ENCODE results near the gene TMC2. TPM values are rescaled to one million over a fixed set of nuclear protein-coding genes. Genes with fewer than 3 reads are reported as not detected.

The TMC2 gene
- total and polyA plus RNA-seq, 2 of the 8 experiments (the other 6 are each of a cell fraction or from before 2014, with no cell fraction given), result not detected

- Histone ChIP-seq H3K23ac (ENCODE audit: insufficient read length) (no peak within 1 kb of the TSS), H3K79me2 (ENCODE audit: control insufficient read depth in 1 of 2, insufficient read depth in 2 of 2, low read length in 2 of 2) (peaks cover 21 to 41% of the 10 kb centered on the region in 2 experiments), H3K4me2 (ENCODE audit: insufficient read depth in 1 of 2, low read depth in 2 of 2, low read length in 2 of 2) (peak within 1 kb of the TSS; percentile 84 to 91), H2BK5ac (ENCODE audit: low read depth, low read length) (peak within 1 kb of the TSS; percentile 98), H3K4me1 (replicated peaks in 1 of 4; ENCODE audit: control insufficient read depth in 3 of 4, insufficient read depth in 4 of 4, low read length in 3 of 4) (peaks cover 0 to 5% (median 3%) of the 10 kb centered on the region in 4 experiments; a peak in 5 of 7 replicates), H2BK12ac (ENCODE audit: low read depth, low read length) (no peak within 1 kb of the TSS; the same call in 1 of the 2 replicates), H3K27ac (ENCODE audit: low read depth, low read length) (peak within 1 kb of the TSS; percentile 96), H2BK15ac (ENCODE audit: low read length) (no peak within 1 kb of the TSS), H4K20me1 (replicated peaks in 1 of 2; ENCODE audit: control insufficient read depth in 1 of 2, insufficient read depth in 2 of 2, low read length in 2 of 2) (peaks cover 37 to 38% of the 10 kb centered on the region in 2 experiments), H3K4me3 (ENCODE audit: extremely low read depth in 1 of 4, insufficient read depth in 2 of 4, low read depth in 3 of 4, low read length in 4 of 4) (peak within 1 kb of the TSS; percentile 94 to 100 (median 98)), H3K36me3 (ENCODE audit: control insufficient read depth in 2 of 4, insufficient read depth in 4 of 4, low read length in 3 of 4) (peaks cover 33 to 40% (median 35%) of the 10 kb centered on the region in 4 experiments), H4K5ac (ENCODE audit: insufficient read length, low read depth, low read length) (peak within 1 kb of the TSS; percentile 97), H2BK20ac (ENCODE audit: low read length) (no peak within 1 kb of the TSS), H3K27me3 (replicated peaks in 1 of 4; ENCODE audit: control insufficient read depth in 3 of 4, extremely low read depth in 1 of 4, insufficient read depth in 3 of 4, low read length in 3 of 4) (no peaks in the 10 kb centered on the region), H2BK120ac (replicated peaks; ENCODE audit: low read depth, low read length) (peak within 1 kb of the TSS; percentile 31), H2AFZ (ENCODE audit: low read length) (no peak within 1 kb of the TSS; the same call in 1 of the 2 replicates), H3K18ac (ENCODE audit: extremely low read depth, low read length) (peak within 1 kb of the TSS; percentile 99), H3K56ac (replicated peaks; ENCODE audit: insufficient read length, low read depth, low read length) (peak within 1 kb of the TSS; percentile 97), H4K91ac (replicated peaks; ENCODE audit: insufficient read length, low read length) (peak within 1 kb of the TSS; percentile 98), H3K9ac (replicated peaks in 1 of 4; ENCODE audit: extremely low read depth in 1 of 4, low read depth in 3 of 4, low read length in 3 of 4) (peak within 1 kb of the TSS; percentile 95 to 99 (median 98)), H3K23me2 (ENCODE audit: low read depth, low read length) (peaks cover 10% of the 10 kb centered on the region), H3K9me3 (ENCODE audit: insufficient read depth in 2 of 2, low read depth in 1 of 2, low read length in 1 of 2) (no peaks in the 10 kb centered on the region), H3K79me1 (ENCODE audit: low read depth, low read length) (peaks cover 9% of the 10 kb centered on the region), H3K14ac (ENCODE audit: insufficient read length) (no peak within 1 kb of the TSS), H3K4ac (replicated peaks; ENCODE audit: insufficient read length, low read depth, low read length) (peak within 1 kb of the TSS; percentile 98), H2AK5ac (ENCODE audit: low read depth, low read length) (peak within 1 kb of the TSS; percentile 41; the same call in 1 of the 2 replicates), H4K8ac (ENCODE audit: extremely low read depth, insufficient read depth, low read length) (peak within 1 kb of the TSS; percentile 97)
- ChIA-PET CTCF (ENCODE audit: partially characterized antibody) (interaction anchor here (0.7 to 1.5 kb wide), 6 partner anchors 14 to 156 kb away, joined by 3 to 6 read pairs (median 4); no protein-coding TSS in a partner anchor), POLR2A (ENCODE audit: partially characterized antibody) (interaction anchor here (0.6 to 28.5 kb wide), 37 partner anchors 3 to 502 kb away, joined by 3 to 463 read pairs (median 4); partner anchors contain the start of genes IDH3B, NOP56, SNRPB and ZNF343)
- 1% methylated on average over 73 of the region's 101 CpGs; no CpG with 5 or more reads in 1 of the 2 experiments for WGBS, 2 experiments (ENCODE audit: extremely low coverage in 1 of 2, insufficient coverage in 1 of 2, insufficient read length in 1 of 2, insufficient replicate concordance in 2 of 2, low coverage in 1 of 2, low lambda C conversion rate in 2 of 2, missing lambda C conversion rate in 1 of 2)
- no peak for FAIRE-seq
- DNase-seq (ENCODE audit: low read depth in 1 of 2, low spot score in 2 of 2), result peak; percentile 62 to 97
- TF ChIP-seq NANOG (IDR thresholded peaks at IDR 0.05; ENCODE audit: insufficient read depth, low read depth, low read length, poor library complexity, severe bottlenecking), result no peak
- peak in 1 of 2 experiments; percentile 99; a peak in 2 of 3 replicates for TF ChIP-seq EP300 (IDR thresholded peaks at IDR 0.05; ENCODE audit: borderline replicate concordance in 1 of 2, low read depth in 2 of 2, low read length in 2 of 2)
- peak; percentile 58 for TF ChIP-seq PHF8 (conservative IDR thresholded peaks at IDR 0.05; ENCODE audit: low read depth, low read length)
- no peak for TF ChIP-seq CTBP2 (IDR thresholded peaks at IDR 0.05; ENCODE audit: borderline replicate concordance, insufficient read depth, insufficient read length, low read length)
- TF ChIP-seq SP4 (IDR thresholded peaks at IDR 0.05; ENCODE audit: low read length), result peak; percentile 62; the same call in 1 of the 2 replicates
- TF ChIP-seq, protein P1, sequence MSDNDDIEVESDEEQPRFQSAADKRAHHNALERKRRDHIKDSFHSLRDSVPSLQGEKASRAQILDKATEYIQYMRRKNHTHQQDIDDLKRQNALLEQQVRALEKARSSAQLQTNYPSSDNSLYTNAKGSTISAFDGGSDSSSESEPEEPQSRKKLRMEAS (IDR thresholded peaks at IDR 0.05), result peak; percentile 90
- TF ChIP-seq CBX5 (IDR thresholded peaks at IDR 0.05; ENCODE audit: low read depth, low read length), result no peak
- TF ChIP-seq CBX8 (IDR thresholded peaks at IDR 0.05; ENCODE audit: borderline replicate concordance, low read depth, low read length), result no peak
- no peak for TF ChIP-seq KDM1A (IDR thresholded peaks at IDR 0.05; ENCODE audit: borderline replicate concordance, low read length)
Measured at GRCh38 chr20:2651772-2652723, 115.7 kb downstream of the TMC2 start, which contains the start of gene NOP56. NOP56 (plus strand) TSS chr20:2652632; CDS start chr20:2652661, 29 bp downstream.

Data from H1 (cell line).